Astrocyte (in vitro differentiated cells and primary cell): ENCODE data around the gene MUS81. TPM values are rescaled to one million over a fixed set of nuclear protein-coding genes. Genes with fewer than 3 reads are reported as not detected.

Source experiments
- DNase-seq: peaks from one replicate; pipeline ENCODE4 v3.0.0-alpha.2; 2010; ENCODE audit warnings: low read depth
- FAIRE-seq: peaks from 2 replicates; lab custom pipeline; 2011; peaks lifted over from hg19 to GRCh38; lab: Jason Lieb, UNC
- H2AFZ ChIP-seq: 2 replicates; pipeline ENCODE4 v1.6.0; 2012; ENCODE audit warnings: low read depth, low read length, inconsistent platforms
- H3K27ac ChIP-seq: 2 replicates; pipeline ENCODE4 v1.5.1; 2011; ENCODE audit warnings: low read depth, low read length, inconsistent platforms
- H3K27me3 ChIP-seq: 2 replicates; pipeline ENCODE4 v1.6.0; 2011; ENCODE audit warnings: low read length, inconsistent platforms; ENCODE audit not compliant: insufficient read depth
- H3K36me3 ChIP-seq: 2 replicates; pipeline ENCODE4 v1.5.1; 2011; ENCODE audit warnings: low read length, inconsistent platforms; ENCODE audit not compliant: insufficient read depth
- H3K4me1 ChIP-seq: 2 replicates; pipeline ENCODE4 v1.5.1; 2011; ENCODE audit warnings: low read length, inconsistent platforms; ENCODE audit not compliant: insufficient read depth
- H3K4me2 ChIP-seq: 2 replicates; pipeline ENCODE4 v1.6.0; 2012; ENCODE audit warnings: low read length, inconsistent platforms
- H3K4me3 ChIP-seq: 2 replicates; pipeline ENCODE4 v1.5.1; 2011; ENCODE audit warnings: low read depth, mild to moderate bottlenecking, low read length, inconsistent platforms; ENCODE audit not compliant: insufficient read depth
- H3K79me2 ChIP-seq: 2 replicates; pipeline ENCODE4 v1.6.0; 2012; ENCODE audit warnings: mild to moderate bottlenecking, low read length, inconsistent platforms; ENCODE audit not compliant: insufficient read depth
- H3K9ac ChIP-seq: 2 replicates; pipeline ENCODE4 v1.6.0; 2012; ENCODE audit warnings: mild to moderate bottlenecking, low read length, inconsistent platforms
- H3K9me3 ChIP-seq: 2 replicates; pipeline ENCODE4 v1.5.1; 2012; ENCODE audit warnings: low read depth, mild to moderate bottlenecking, low read length, inconsistent platforms; ENCODE audit not compliant: insufficient read depth
- H4K20me1 ChIP-seq: 2 replicates; pipeline ENCODE4 v1.6.0; 2012; ENCODE audit warnings: low read length, inconsistent platforms; ENCODE audit not compliant: insufficient read depth
- H3K27ac Mint-ChIP-seq: one replicate; pipeline ENCODE4 v1.8.0; 2021; ENCODE audit warnings: mild to moderate bottlenecking, mixed read lengths; ENCODE audit not compliant: unreplicated experiment
- H3K27me3 Mint-ChIP-seq: one replicate; pipeline ENCODE4 v1.8.0; 2021; ENCODE audit warnings: low read depth, mixed read lengths; ENCODE audit not compliant: unreplicated experiment
- H3K36me3 Mint-ChIP-seq: one replicate; pipeline ENCODE4 v1.8.0; 2021; ENCODE audit warnings: low read depth, mixed read lengths; ENCODE audit not compliant: unreplicated experiment
- H3K4me1 Mint-ChIP-seq: one replicate; pipeline ENCODE4 v1.8.0; 2021; ENCODE audit warnings: low read depth, mixed read lengths; ENCODE audit not compliant: unreplicated experiment
- H3K4me3 Mint-ChIP-seq: one replicate; pipeline ENCODE4 v1.8.0; 2021; ENCODE audit warnings: mild to moderate bottlenecking, moderate library complexity, mixed read lengths; ENCODE audit not compliant: unreplicated experiment
- H3K9me3 Mint-ChIP-seq: one replicate; pipeline ENCODE4 v1.8.0; 2021; ENCODE audit warnings: mild to moderate bottlenecking, mixed read lengths; ENCODE audit not compliant: unreplicated experiment
- CTCF ChIP-seq: IDR thresholded peaks from 2 replicates; pipeline ENCODE4 v1.5.1; 2011; ENCODE audit warnings: low read depth, mild to moderate bottlenecking, inconsistent platforms, low read length, moderate library complexity; ENCODE audit not compliant: insufficient read depth
- EZH2 ChIP-seq: IDR thresholded peaks from 2 replicates; pipeline ENCODE4 v1.6.1; 2012; ENCODE audit warnings: mild to moderate bottlenecking, low read length, inconsistent platforms; ENCODE audit not compliant: insufficient read depth
- total RNA-seq: library from RNA; stranded (reverse); gene quantifications from 2 replicates; pipeline ENCODE4 v1.2.1, GENCODE V29; 2021

Gene MUS81
- total RNA-seq, 1 donor from 2014 or later = 59.9 TPM

DNA sequence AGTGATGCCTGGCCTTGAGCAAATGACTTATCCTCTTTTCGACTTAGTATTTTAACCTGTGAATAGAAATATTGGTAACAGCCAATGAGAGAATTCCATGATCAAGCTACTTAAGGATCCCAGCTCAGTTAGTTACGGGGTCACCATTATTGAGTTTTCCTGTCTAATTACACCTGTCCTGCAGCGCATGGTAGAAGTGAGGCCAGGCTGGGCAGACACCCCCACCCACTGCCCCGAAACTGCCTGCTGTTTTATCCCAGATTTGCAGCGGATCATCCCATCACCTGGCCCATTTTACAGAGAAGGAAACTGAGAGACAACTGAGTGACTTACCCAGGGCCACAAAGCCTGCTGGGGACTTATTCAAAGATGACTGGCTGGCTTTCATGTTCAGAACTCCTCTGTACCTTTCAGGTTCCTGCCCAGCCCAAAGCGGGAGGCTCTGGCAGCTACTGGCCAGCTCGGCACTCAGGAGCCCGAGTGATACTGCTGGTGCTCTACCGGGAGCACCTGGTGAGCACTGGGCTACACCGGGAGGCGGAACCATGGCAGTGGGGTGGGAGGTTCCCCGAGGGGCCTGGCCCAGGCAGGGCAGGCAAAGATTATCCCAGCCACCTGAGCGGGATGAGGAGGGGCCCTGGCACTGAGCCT lies 1.4 kb downstream of the MUS81 start:
- peaks cover 56% of the 10 kb centered on the region for H3K79me2 ChIP-seq
- no peak for DNase-seq

DNA sequence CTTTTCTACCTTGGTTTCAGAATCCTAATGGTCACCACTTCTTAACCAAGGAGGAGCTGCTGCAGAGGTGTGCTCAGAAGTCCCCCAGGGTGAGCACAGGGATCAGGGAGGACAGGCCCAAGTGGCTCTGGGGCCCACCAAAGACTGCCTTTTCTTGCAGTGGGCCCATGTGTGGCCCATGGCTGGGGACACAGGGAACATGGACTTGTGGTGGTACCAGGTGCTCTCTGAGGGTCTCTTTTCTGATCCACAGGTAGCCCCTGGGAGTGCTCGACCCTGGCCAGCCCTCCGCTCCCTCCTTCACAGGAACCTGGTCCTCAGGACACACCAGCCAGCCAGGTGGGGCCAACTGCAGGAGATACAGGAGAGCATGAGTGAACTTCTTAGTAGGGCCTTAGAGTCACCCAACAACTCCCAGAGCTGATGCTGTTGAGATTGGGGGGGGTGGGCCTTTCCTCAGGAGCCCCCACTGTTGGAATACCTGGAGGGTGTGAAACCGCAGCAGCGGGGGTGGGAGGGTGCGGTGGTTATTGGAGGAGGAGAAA lies 2.0 kb downstream of the MUS81 start:
- H3K9ac ChIP-seq = peak overlapping the region; percentile 89
- peak overlapping the region; percentile 96 for H3K4me2 ChIP-seq
- peaks cover 37% of the 10 kb centered on the region for H3K4me1 ChIP-seq

More for the DNA sequence above, 1.4 kb downstream of the MUS81 start:
- no peaks in the 10 kb centered on the region for H3K9me3 ChIP-seq
- H4K20me1 ChIP-seq = peaks cover 58% of the 10 kb centered on the region
- peaks cover 9% of the 10 kb centered on the region for H3K36me3 Mint-ChIP-seq
- peaks cover 12% of the 10 kb centered on the region for H3K4me1 Mint-ChIP-seq
- no peak for TF ChIP-seq CTCF
- no peak for TF ChIP-seq EZH2
- no peaks in the 10 kb centered on the region for H3K27me3 Mint-ChIP-seq
- H3K4me2 ChIP-seq = peak overlapping the region; percentile 96
- peak overlapping the region; percentile 74 for H3K27ac ChIP-seq
- no peak for FAIRE-seq
- no peaks in the 10 kb centered on the region for H3K27me3 ChIP-seq
- peak overlapping the region; percentile 98 for H3K4me3 ChIP-seq
- peak overlapping the region; percentile 62 for H3K27ac Mint-ChIP-seq
- H3K4me1 ChIP-seq = peaks cover 35% of the 10 kb centered on the region
- no peaks in the 10 kb centered on the region for H3K9me3 Mint-ChIP-seq
- H2AFZ ChIP-seq = no peak overlapping the region
- peaks cover 26% of the 10 kb centered on the region for H3K36me3 ChIP-seq
- H3K9ac ChIP-seq = peak overlapping the region; percentile 89
- H3K4me3 Mint-ChIP-seq = peak overlapping the region; percentile 95

More for the DNA sequence above, 2.0 kb downstream of the MUS81 start:
- Histone ChIP-seq H3K27me3 (no peaks in the 10 kb centered on the region), H3K36me3 (peaks cover 26% of the 10 kb centered on the region), H3K4me3 (peak overlapping the region; percentile 98), H3K27ac (no peak overlapping the region), H4K20me1 (peaks cover 58% of the 10 kb centered on the region), H3K9me3 (no peaks in the 10 kb centered on the region), H2AFZ (no peak overlapping the region), H3K79me2 (peaks cover 49% of the 10 kb centered on the region)
- Mint-ChIP-seq H3K4me1 (peaks cover 12% of the 10 kb centered on the region), H3K36me3 (peaks cover 8% of the 10 kb centered on the region), H3K9me3 (no peaks in the 10 kb centered on the region), H3K4me3 (peak overlapping the region; percentile 95), H3K27ac (no peak overlapping the region), H3K27me3 (no peaks in the 10 kb centered on the region)
- no peak for DNase-seq
- FAIRE-seq = no peak
- no peak for TF ChIP-seq CTCF
- no peak for TF ChIP-seq EZH2
